Activated CD4-positive, alpha-beta T cell treated with anti-CD3 and anti-CD28 coated beads, Interleukin-2, Interleukin-4, amounts not matched to agents 100 ng/mL and 50 ng/mL, durations not matched to agents 16 hours and 8 hours (primary cell): Measurements from ENCODE around the gene NKAIN1.
"Not testable (repeated sequence)": the region's sequence is repeated elsewhere in the genome, so short reads cannot be mapped to it uniquely, and the experiment has no call there.

ENCODE experiments used
- DNase-seq: peaks from one replicate; pipeline ENCODE4 v3.0.0-alpha.2; 2020; ENCODE audit warnings: low spot score

Gene NKAIN1

DNA sequence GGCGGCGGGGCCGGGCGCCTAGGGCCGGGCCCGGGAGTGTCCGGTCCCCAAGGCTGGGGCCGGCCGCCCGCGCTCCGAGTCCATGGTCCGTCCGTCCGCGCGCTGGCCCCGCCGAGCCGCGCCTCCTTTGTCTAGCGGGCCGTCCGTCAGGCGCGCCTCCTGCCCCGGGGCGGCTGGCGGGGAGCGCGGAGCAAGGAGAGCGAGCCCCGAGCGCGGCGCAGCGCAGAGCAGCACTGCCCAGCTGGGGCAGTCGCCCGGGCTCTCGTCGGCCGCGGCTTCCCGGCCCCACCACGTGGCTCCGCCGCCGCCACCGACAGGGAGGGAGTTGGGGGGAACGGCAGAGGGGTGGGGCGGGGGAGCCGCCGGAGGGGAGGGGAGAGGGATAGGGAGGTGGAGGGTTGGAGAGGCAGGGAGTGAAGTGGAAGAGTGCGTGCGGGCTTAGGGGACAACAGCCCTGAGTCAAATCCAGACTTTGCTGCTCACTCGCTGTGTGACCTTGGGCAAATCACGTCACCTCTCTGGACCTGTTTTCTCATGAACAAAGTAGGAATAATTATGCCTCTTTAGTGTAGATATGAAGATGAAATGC lies at the start of gene NKAIN1:
NKAIN1 (minus strand) TSS at position 235 of the 589 bp plus-strand sequence. CDS start 340 bp downstream, outside the sequence.
- no peak for DNase-seq

DNA sequence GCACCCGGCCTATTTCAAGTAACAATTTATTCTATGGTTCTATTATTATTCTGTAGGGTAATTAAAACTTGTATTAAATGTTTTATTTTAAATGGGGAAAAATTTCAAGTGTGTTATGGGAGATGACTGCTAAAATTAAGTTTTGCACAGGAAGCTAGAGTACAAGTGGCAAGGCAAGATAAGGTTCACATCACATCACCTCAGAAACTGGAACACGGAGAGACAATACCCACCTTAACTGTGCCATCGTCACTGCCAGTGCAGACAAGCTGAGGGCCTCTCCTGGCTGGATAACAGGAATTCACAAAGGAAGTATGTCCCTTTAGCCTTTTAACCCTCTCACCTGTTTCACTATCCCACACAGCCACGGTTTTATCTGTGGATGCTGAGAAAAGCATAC lies 49.3 kb upstream of the NKAIN1 start:
- DNase-seq, result no peak

DNA sequence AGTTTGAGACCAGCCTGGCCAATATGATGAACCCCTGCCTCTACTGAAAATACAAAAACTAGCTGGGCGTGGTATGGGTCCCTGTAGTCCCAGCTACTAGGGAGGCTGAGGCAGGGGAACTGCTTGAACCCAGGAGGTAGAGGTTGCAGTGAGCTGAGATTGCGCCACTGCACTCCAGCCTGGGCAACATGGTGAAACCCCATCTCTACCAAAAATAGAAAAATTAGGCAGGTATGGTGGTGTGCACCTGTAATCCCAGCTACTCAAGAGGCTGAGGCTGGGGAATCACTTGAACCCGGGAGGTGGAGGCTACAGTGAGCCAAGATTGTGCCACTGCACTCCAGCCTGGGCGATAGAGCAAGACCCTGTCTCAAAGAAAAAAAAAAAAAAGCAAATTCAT lies 48.1 kb upstream of the NKAIN1 start:
- DNase-seq, result not testable (repeated sequence)

DNA sequence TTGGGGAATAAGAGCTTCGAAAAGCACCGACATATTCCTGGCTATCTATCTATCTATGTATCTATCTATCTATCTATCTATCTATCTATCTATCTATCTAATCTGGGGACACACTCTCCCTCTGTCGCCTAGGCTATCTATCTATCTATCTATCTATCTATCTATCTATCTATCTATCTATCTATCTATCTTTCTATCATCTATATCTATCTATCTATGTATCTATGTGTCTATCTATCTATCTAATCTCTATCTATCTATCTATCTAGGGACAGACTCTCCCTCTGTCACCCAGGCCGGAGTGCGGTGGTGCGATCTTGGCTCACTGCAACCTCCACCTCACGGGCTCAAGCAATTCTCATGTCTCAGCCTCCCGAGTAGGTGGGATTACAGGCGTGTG lies 42.7 kb upstream of the NKAIN1 start:
- DNase-seq, result not testable (repeated sequence)

DNA sequence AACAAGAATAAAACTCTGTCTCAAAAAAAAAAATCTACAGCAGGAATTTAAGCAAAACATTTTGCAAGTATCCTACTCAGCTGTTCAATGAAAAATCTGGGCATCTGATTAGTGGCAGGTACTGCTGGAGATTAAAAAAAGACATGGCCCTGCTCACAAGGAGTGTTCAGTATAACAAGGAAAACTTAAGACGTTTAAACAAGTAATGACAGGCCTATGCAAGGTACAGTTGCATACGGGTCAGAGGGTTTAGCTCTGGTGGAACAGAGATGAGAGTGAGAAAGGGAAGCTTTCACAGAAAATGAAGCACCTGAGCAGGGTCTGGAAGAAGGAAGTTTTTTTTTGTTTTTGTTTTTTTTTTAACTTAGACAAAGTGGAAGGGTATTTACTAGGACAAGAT lies 33.9 kb upstream of the NKAIN1 start:
- no peak for DNase-seq

DNA sequence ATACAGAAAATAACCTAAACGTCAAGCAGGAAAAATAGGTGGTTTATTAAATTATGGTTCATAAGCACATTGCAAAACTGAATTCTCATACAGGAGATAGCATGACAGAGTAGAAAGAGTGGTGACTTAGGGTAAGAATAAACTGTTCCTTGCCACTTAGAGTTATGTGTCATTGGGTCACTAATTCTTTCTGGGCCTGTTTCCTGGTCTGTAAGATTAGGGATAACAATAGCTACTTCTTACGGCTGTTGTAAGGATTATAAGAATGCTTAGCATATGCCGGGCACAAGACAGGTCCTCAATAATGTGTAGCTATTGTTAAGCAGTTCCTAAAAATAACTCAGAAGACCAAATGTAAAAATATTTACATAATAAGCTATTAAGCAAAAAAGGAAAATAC lies 32.7 kb upstream of the NKAIN1 start:
- DNase-seq, result no peak

DNA sequence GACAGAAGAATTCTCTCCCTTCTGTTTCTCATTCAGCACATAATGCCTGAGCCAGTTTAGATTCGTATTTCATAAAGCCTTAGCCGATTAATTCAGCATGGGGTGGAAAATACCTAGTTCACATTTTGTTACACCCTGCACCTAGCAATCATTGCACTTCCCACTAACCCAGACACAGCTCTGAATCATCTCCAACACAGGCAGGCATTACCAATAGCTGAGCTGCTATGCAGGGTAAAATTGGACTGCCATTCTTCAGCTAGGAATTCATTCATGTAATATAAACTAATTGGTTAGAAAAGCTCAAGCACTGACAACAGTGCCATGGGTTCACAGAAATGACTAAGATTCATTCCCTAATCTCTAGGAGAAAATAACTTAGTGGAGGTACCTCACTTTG lies 26.9 kb upstream of the NKAIN1 start:
- DNase-seq, result no peak

DNA sequence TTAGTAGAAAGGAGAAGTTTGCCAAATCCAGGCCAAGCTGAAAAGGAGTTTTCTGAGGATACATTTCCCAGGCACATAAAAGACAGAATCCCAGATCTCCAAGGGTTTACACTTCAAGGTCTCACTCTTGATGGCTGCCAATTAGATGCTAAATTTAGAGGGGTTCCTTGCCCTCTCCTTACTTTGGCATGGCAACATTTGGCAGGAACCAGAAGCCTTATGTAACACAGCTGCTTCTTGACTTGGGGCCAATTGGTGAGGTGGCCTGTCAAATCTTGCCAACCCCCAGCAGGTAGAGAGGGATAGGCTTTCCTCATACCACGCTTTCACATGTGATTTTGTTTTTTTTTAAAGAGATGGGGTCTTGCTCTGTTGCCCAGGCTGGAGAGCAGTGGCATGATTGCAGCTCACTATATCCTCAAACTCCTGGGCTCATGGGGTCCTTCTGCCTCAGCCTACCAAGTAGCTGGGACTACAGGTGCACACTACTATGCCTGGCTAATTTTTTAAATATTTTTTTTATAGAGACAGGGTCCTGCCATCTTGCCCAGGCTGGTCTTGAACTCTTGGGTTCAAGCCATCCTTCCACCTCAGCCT lies 25.2 kb upstream of the NKAIN1 start:
- no peak for DNase-seq

DNA sequence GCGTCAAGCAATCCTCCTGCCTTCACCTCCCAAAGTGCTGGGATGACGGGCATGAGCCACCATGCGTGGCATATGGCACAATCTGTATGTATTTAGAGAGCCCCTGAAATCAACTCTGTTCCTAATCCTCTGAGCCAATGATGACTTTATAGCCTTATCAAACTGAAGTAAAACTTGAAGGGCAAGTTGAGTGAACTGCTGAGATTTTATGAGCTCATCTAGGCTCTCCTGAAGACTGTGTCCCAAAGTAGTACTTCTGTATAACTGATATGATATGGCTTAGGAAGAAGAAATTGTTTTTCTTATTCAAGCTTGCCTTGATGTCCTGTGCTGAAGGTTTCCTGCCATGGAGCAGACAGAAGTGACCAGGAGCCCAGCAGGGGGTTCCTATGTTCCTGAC lies 23.7 kb upstream of the NKAIN1 start:
- DNase-seq, result no peak

DNA sequence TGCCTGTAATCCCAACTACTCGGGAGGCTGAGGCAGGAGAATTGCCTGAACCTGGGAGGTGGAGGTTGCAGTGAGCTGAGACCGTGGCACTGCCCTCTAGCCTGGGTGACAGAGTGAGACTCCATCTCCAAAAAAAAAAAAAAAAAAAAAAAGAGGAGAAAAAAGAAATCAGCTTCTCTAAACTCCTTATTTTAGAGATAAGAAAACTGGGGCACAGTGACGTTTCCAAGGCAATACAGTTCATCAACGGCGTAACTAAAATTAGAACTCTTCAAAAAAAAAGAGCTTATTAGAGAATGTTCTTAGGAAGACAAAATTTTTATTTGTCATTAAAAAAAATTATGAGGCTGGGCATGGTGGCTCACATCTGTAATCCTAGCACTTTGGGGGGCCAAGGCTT lies 22.7 kb upstream of the NKAIN1 start:
- DNase-seq, result not testable (repeated sequence)

DNA sequence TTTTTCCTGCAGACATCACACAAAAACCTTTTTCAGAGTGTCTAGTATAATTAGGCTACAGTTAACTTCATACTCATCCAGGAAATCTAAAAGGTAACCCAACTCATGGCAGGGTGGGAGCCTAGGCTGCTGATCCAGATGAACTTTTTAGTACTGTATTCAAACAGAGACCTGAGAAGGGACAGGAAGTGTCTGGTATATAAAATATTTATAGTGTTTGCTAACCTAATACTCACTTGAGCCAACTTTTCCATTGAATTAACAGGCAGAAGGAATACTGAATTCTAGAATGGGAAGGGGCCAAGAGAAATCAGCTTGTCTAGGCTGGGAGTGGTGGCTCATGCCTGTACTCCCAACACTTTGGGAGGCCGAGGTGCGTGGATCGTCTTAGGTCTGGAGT lies 22.2 kb upstream of the NKAIN1 start:
- no peak for DNase-seq

DNA sequence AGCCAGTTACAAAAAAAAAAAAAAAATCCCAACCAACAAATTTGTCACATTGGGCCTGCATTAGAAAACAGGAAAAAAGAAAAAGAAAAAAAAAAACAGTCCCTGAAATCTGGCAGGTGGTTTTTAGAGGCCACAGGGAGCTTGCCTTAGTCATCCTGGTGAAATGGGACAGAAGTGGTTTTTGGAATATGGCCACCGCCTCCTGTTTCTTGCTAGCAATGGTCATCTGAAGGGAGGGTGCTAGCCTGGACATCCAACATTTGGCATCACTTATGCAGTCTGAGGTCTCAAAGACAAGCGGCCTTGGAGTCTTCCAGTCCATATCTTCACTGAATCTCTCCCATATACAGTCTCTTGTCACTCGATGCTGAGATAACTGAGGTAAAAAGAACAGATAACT lies 20.1 kb upstream of the NKAIN1 start:
- DNase-seq, result no peak

DNA sequence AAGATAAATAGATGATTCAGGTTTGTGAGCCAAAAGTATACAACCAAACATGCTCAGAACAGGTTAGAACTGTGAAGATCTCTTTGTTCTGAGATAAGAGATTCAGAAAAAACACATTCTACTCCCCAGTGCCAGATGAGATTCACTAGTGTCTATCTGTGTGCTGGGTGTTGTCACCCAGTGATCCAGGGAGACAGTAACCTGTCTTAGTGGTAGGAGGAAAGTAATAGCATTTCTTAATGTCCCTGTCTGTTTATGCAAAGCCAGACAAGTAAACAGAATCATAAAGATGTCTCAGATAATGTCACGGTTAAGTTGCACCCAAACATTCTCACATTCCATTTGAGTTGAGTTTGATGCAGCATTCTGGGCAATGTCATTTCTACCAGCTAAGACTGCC lies 18.9 kb upstream of the NKAIN1 start:
- no peak for DNase-seq

DNA sequence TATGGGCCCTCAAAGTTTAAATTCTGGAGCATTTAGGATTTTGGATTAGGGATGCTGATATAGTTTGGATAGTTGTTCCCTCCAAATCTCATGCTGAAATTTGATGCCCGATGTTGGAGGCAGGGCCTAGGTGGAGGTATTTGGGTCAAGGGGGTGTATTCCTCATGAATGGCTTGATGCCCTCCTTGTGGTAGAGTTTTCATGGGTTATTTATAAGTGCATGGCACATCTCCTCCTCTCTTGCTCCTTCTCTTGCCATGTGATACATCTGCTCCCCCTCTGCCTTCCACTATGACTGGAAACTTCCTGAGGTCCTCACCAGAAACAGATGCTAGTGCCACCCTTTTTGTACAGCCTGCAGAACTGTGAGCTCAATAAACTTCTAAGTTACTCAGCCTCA lies 17.5 kb upstream of the NKAIN1 start:
- no peak for DNase-seq

DNA sequence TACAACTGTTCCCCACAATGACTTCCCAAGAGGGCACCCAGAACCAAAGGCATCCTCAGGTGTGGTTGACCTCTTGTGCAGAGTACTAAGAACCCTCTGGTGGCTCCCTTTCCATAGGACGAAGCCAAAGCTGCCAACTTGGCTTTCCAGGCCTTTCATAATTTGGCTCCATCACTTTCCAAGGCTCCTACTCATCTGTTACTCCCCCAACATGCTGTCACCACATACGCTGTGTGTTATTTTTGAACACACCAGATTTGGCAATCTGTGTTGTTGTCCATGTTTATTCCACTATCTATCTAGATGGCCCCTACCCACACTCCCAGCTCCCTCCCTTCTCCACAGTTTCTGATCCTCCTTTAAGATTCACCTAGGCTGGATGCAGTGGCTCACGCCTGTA lies 10.2 kb upstream of the NKAIN1 start:
- no peak for DNase-seq

DNA sequence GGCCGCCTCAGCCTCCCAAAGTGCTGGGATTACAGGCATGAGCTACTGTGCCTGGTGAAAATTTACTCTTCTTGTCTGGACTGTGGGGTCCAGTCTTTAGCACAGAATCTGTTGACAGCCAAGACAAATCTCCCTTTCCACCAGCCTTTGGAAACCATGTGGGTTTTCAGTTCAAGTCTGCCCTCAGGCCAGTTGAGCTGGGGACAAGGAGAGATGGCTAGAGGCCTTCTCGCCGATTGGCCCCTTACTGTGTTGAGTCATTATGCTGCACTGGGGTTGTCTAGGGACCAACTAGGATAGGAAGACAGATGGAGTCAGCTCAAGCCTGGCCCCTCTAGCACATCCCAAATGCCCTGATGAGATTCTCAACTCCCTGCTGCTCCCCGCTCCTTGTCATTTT lies 8.6 kb upstream of the NKAIN1 start:
- no peak for DNase-seq

DNA sequence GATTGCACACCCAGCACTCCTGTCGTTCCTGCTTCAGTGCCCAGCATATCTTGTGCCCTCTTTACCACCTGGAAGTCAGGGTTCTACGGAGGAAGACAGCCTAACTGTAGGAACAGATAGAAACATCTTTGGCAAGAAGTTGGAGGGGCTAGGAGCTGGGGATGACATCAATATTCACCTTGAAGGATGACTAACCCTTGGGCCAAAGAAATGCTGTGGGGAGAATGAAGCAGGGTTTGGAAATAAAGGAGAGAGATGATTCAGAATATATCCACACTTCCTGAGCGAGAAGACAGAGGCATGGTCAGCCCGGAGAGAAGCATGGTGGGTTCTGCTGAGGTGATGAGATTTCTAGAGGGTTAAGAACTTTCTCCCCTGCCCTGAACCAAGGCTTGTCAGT lies 4.6 kb upstream of the NKAIN1 start:
- no peak for DNase-seq

DNA sequence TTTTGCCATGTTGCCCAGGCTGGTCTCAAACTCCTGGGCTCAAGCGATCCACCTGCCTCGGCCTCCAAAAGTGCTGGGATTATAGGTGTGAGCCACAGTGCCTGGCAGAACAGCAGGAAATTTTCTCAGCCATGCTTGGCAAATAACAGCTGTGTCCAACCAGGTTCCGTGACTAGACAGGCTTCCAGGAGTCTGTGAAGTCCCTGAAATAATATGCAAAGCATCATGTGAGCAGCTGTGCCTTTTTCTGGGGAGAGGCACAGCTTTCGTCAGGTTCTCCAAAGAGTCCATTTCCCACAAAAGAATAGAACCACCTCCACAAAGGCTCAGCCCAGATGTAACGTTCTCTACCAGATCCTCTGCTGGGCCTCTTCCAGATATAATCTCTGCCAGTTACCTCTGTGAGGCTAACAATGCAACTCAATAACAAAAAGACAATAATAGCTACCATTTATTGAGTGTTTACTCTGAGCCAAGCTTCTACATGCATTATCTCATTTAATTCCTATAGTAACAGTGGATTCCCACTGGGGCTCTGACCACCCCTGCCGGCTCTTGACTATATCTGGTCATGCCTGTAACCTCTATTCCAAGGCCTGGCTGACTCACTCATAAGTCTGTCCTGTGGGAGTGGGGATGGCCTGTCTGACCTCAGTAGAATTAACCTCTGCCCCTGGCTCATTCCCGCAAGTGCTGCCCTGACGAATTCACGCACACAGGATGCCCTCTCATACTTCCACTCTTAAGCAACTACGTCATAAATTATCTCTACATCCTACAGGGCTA lies 4.0 kb upstream of the NKAIN1 start:
- no peak for DNase-seq

DNA sequence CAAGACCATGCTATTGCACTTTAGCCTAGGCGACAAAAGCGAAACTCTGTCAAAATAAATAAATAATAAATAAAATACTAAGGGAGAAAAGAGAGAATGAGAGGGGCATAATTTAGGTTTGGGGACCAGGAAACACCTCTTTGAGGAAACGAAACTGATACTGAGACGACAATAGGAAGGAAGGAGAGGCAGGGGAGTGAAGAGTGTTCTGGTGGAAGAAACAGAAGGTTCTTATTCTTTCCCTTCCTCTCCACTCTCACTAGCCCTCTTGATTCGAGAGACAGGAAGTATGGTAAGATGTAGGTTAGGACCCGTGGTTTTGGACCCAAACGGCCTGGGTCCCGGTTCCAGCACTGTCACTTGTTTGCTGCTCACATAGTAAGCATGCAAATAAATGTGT lies 1.6 kb upstream of the NKAIN1 start:
- no peak for DNase-seq

DNA sequence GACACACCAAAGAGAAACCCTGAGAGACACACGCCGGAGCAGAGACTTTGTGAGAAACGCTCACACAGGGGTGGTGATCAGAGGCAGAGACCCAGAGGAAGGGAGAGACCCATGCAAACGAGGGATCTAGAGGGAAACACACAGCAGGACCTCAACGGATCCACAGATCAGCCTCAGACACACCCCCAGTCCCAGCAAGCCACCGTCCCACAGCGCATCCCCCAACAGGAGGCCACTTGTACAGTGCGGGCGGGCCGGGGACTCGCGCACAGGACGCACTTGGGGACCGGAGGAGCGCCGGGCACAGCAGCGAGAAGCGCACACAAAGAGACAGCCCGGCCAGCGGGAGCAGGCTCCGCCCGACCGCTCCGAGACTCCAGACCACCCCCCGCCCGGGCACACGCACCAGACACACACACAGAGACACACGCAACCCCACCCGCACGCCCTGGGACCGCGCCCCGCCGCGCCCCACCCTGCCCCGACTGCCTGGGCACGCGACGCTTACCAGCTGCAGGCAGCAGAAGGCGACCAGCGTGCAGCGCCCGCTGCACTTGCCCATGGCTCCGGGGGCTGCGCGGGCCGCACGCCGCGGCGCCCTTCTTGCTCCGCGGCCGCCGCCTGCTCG lies 587 bp downstream of the NKAIN1 start:
- DNase-seq, result no peak

DNA sequence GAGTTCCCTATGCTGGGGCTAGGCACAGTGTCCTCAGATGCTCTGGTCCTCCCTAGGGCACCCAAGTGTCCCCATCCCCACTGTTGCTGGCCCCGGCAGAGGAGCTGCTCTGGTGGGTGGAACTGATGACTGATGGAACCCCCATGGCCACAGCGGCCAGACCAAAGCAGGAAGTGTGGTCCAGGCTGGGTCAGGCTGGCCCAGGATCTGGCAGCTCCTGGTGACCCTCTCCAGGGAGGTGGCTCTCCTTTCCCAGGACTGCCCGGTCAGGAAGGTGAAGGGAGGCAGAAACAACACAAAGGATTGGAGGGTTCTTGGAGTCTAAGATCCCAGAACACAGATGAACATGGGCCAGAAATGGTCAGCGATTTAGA lies 1.1 kb downstream of the NKAIN1 start:
- DNase-seq, result no peak

DNA sequence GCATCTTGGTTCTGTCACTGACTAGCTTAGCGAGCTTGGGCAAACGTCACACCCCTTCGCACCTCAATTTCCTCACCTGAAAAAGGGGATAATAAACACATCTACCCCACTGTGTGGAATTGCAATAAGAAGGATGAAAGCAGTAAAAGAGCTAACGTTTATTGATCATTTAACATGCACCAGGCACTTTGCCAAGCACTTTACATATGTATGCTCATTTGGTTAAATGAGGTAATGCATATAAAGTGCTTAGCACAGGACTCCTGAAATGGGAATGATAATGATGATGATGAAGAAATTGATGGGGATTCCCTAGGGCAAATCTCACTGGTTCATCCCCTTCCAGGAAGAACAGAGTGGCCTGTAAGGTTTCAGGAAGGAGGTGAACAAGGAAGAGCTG lies 4.8 kb downstream of the NKAIN1 start:
- no peak for DNase-seq

DNA sequence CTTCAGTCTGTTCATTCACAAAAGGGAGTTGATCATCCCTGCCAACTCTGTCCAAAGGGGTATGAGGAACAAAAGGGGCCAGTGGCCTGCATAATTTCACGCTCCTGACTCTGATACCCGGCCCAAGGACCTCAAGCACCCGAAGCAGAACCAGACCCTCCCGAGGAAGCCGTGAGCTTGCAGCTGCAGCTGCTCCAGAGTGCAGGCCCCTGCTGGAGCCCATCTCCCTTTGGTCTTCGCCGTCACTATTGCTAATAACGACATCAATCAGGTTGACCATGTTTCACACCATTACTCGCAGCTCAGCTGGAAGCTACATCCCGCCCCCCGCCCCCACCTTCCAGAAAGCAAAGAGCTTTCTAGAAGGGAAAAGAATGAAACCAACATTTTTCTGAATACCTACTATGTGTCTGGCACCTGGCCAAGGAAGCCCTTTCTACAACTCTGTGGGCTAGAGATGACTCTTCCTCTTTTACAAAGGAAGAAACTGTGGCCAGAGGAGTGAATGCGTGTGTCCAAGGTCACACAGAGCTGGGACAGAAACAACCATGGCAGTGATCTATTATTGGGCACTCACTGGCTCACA lies 5.5 kb downstream of the NKAIN1 start:
- DNase-seq, result no peak
